GM19099 (cell line): ENCODE measurements around the gene TREH.

Source experiments
- POLR2A ChIP-seq: IDR thresholded peaks from 3 replicates; pipeline ENCODE4 v1.6.1; 2011; ENCODE audit warnings: low read depth; ENCODE audit not compliant: insufficient read length; ENCODE audit errors: extremely low read depth

The TREH gene

DNA sequence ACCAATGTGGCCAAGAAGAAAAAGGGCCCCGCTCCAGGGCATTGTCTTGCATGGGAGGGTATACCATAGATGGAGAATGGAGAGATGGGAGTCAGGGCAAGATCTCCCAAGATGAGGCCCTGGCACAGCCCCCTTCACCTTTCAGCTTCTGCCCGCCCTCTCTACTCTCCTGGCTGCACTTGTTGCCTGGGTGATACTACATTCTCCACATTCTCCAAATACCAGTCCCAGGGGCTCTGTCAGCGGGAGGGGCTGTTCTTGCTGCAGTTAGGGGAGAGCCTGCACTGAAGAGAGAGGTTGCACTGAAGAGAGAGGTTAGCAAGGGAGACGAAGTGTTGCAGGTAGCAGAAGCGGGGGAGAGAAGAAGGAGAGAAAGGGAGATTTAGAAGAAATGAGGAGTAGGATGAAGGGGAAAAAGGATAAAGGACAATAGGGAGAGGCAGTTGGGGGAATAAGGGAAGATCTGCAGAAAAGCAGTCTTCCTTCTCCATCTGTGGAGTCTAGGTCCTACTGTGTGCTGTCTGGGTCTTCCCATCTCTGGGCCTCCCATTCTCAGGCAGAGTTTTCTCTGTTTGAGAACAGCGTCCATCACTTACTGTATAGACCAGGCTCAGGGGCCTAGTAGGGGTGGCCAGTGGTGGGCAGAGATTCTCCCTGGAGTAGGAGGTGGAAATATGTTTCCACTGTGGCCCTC lies 64.0 kb downstream of the TREH start:
- TF ChIP-seq POLR2A: no peak

- TF ChIP-seq POLR2A: no peak
Measured at GRCh38 chr11:118614511-118614910, 64.9 kb downstream of the TREH start.

DNA sequence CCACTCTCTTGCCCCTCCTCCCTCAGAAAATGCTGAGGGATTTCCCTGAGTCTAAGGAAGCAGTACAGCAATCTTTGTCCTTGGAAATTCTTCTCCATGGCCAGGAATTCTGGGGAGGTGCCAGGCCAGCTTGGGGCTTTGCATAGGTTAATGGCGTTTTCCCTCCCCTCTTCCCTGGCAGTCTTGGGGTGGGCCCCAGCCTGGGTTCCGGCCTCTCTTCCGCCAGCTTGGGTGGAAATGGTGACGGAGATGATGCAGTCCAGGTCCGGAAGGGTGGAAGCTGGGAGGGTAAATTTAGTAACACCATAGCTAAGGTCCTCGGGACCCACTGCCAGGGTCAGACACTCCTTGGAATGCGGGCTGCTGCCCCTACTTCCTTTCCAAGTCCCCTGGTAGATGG lies 67.1 kb downstream of the TREH start:
- no peak for TF ChIP-seq POLR2A

DNA sequence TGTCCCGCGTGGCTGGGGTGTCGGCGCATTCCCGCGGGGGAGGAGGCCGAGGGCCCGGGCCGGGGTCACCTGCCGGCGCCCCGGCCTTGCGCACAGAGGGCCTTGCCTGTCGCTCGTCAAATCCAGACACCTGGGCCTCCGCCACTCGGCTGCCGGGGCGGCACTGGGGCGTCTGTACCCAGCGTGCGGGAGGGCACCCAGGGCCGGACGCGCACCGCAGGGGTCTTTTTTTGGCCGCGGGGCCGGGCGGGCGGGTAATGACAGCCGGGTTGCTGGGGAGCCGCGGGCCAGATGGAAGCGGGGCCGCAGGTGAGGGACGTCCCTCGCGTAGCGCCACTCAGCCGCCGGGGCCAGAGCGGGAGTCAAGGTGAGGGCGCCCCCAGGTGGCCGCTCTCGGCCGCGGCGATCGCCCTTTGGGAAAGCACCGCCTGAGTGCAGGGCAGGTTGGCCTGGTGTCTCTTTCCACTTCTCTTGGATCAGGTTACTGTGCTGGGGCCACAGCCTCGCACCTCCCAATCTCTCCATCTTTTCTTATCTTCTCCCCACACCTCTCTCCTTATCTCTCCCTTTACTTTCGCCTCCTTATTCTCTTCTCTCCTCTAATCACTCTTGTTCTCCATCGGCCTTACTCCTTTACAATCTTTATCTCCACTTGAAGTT lies 68.5 kb downstream of the TREH start:
- TF ChIP-seq POLR2A: no peak

DNA sequence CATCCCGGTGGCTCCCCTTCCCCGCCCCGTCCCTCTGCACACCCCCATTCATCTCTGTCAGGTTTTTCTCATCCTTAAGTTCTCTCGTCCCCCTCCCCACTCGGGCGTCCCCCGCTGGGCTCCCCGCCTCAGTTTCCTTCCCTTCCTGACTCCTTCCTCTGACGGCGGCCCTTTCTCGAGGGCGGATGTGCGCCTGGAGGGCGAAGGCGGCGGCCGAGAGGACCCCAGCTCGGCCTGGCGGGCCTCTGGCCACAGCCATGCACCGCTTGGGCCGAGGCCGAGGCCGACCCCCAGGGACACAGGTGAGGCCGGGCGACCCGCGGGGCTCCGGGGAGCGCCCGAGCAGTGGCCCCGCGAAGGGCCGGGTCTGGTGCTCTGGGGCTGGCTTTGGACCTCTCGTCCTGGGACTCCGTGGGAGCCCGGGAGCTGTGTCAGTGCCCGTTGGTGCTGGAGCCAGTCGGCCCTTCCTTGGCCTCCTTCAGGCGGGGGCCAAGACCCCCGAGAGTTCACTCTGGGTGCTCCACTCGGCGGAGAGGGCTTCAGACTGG lies 69.2 kb downstream of the TREH start:
- TF ChIP-seq POLR2A: no peak

- TF ChIP-seq POLR2A: no peak
Measured at GRCh38 chr11:118609380-118610224, 69.8 kb downstream of the TREH start.

DNA sequence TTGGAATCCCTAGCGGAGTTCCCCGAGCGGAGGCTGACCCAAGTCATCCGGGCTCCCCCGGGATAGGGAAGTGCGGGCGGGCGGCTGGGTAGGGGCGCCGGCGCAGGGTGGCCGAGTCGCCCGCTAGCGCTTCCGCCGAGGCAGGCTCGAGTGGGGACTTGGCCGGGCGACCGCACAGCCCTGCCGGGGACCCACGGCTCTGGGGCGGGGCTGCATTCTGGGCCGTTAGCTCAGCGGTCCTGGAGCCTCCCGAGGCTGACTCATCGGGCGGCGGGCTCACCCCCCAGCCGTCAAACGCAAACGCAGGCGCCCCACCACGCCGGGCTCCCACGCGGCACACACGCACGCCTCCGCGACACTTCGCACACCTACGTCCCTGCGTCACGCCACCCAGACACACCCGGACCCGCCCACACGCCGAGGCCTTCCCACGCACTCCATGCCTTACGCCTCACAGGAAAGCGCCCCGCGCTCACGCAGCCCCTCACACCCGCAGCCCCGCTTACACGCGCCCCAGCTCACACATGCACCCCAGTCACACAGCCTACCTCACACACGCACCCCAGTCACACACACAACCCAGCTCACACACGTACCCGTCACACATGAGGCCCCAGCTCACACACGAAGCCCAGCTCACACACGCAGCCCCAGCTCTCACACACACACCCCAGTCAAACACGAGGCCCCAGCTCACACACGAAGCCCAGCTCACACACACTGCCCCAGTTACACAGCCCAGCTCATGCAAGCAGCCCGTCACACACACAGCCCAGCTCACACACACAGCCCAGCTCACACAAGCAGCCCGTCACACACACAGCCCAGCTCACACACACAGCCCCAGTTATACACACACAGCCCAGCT lies 70.9 kb downstream of the TREH start:
- TF ChIP-seq POLR2A: no peak

- TF ChIP-seq POLR2A: no peak
Measured at GRCh38 chr11:118607401-118608359, 71.8 kb downstream of the TREH start, which contains the start of gene PHLDB1. PHLDB1 (plus strand) TSS chr11:118607615; CDS start chr11:118613837, 6,222 bp downstream.
